ENCODE data around the gene GATA2. TPM values are rescaled to one million over a fixed set of nuclear protein-coding genes. Genes with fewer than 3 reads are reported as not detected.

GATA2 gene
- total and polyA plus RNA-seq, 9 donors: 2.1 to 4.5 (median 3.0) TPM

DNA sequence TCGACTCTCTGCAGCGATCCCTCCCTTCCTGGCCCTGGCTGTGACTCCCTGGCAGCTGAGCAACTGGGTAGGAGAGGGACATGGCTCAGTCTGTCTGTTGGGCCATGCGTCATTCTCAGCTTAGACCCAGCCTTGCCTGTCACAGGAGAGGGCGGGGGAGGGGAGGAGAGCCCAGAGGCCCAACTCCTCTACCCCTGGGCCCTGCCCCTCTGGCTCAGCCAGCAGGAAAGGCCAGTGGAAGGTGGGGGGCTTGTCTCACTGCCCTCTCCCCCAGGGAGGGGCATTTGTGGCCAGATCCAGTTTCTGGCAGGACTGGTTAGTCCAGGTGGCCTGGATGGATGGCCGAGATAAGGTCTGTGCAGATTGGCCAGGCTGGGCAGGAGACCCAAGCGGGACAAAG, 57.9 kb downstream of the GATA2 start:
- 69% methylated on average over 6 of the region's 6 CpGs for WGBS (ENCODE audit: insufficient coverage)
- Histone ChIP-seq H3K27me3 (ENCODE audit: control insufficient read depth, insufficient read depth, low read length) (peaks cover 62% of the 10 kb centered on the region), H3K9me3 (replicated peaks; ENCODE audit: control insufficient read depth, low read depth, low read length) (no peaks in the 10 kb centered on the region), H3K4me3 (ENCODE audit: low read length) (no peak overlapping the region), H3K27ac (ENCODE audit: low read length) (no peak overlapping the region), H3K36me3 (ENCODE audit: control insufficient read depth, insufficient read depth, low read length) (no peaks in the 10 kb centered on the region), H3K4me1 (ENCODE audit: control insufficient read depth, insufficient read depth, low read length) (peaks cover 13% of the 10 kb centered on the region)
- DNase-seq: no peak

DNA sequence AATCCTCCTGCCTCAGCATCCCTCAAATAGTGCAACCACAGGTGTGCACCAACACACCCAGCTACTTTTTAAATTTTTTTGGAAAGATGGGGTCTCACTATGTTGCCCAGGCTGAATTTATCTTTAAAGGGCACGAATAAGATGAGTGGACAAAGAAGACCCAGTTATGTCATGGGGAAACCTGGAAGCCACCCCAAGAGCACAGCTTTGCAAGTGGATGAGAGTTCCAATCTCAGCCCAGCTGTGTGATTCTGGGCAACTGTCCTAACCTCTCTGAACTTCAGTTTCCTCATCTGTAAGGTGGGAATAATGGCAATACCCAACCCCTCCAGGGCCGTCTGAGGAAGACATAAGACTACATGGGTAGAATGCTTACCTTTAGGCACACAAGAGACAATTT, 58.5 kb downstream of the GATA2 start:
- no peak overlapping the region for H3K27ac ChIP-seq (ENCODE audit: low read length)
- no peaks in the 10 kb centered on the region for H3K36me3 ChIP-seq (ENCODE audit: control insufficient read depth, insufficient read depth, low read length)
- H3K27me3 ChIP-seq (ENCODE audit: control insufficient read depth, insufficient read depth, low read length): peaks cover 67% of the 10 kb centered on the region
- no peaks in the 10 kb centered on the region for H3K9me3 ChIP-seq (replicated peaks; ENCODE audit: control insufficient read depth, low read depth, low read length)
- H3K4me3 ChIP-seq (ENCODE audit: low read length): no peak overlapping the region
- 80% methylated on average over 1 of the region's 2 CpGs for WGBS (ENCODE audit: insufficient coverage)
- no peak for DNase-seq
- H3K4me1 ChIP-seq (ENCODE audit: control insufficient read depth, insufficient read depth, low read length): peaks cover 13% of the 10 kb centered on the region

DNA sequence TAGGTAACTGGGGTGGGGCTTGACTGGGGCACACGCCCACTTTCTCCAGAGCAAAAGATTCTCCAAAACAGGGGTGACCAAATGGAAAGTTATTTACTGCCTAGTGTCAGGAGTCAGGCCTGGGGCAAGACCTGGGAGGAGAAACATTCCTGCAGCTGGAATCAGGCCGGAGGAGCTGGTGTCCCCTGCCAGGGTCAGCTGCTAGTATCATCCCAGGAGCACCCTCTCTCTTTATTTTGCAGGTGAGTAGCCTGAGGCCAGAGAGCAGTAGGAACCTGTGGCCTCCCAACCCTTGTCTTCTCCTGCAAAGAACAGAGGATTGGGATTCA, 59.2 kb downstream of the GATA2 start:
- DNase-seq: no peak
- no peak overlapping the region for H3K27ac ChIP-seq (ENCODE audit: low read length)
- H3K36me3 ChIP-seq (ENCODE audit: control insufficient read depth, insufficient read depth, low read length): no peaks in the 10 kb centered on the region
- H3K9me3 ChIP-seq (replicated peaks; ENCODE audit: control insufficient read depth, low read depth, low read length): no peaks in the 10 kb centered on the region
- H3K4me1 ChIP-seq (ENCODE audit: control insufficient read depth, insufficient read depth, low read length): peaks cover 13% of the 10 kb centered on the region
- peaks cover 67% of the 10 kb centered on the region for H3K27me3 ChIP-seq (ENCODE audit: control insufficient read depth, insufficient read depth, low read length)
- WGBS (ENCODE audit: insufficient coverage): 50% methylated on average over 1 of the region's 2 CpGs
- H3K4me3 ChIP-seq (ENCODE audit: low read length): no peak overlapping the region

DNA sequence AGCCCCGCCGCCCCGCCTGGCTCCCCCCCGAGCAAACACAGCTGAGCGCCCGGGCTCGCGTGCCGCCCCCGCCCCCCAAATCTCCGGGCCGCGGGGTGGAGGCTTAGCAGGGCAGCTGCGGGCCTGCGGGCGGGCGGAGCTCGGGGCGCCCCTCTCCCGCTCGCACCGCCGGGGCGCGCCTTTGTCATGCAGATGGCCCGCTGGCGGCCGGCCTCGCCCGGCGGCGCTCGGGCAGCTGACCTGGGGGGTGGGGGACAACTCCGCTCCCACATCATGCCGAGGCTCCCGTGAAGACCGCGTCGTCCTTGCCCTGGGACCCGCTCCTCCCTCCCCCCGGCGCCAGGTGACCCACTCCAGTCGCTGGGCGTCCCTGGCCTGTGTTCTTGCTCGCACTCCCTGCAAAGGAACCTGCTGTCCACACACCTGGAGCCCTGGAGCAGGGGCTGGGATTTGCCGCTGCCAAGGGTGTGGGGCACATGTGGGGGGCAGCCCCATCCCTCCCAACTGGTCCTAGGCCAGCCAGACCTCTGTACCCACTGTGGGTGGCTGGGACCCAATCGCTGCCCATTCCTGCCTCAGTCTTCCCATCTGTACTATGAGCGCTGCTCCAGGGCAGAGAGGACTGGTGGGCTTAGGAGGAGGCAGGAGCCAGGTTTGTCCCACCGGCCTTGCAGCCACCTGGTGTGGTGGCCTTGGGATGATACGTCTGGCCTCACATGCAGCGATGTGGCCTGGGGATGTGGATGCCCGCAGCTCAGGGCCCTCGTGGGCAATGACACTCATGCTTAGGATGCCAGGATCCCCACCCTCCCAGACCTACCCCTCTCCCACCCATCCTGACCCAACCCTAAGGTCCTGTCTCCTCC, 59.8 kb downstream of the GATA2 start:
- Histone ChIP-seq H3K4me3 (ENCODE audit: low read length) (peak overlapping the region; percentile 10), H3K27ac (ENCODE audit: low read length) (no peak overlapping the region), H3K9me3 (replicated peaks; ENCODE audit: control insufficient read depth, low read depth, low read length) (no peaks in the 10 kb centered on the region), H3K4me1 (ENCODE audit: control insufficient read depth, insufficient read depth, low read length) (peaks cover 13% of the 10 kb centered on the region), H3K36me3 (ENCODE audit: control insufficient read depth, insufficient read depth, low read length) (no peaks in the 10 kb centered on the region), H3K27me3 (ENCODE audit: control insufficient read depth, insufficient read depth, low read length) (peaks cover 70% of the 10 kb centered on the region)
- WGBS (ENCODE audit: insufficient coverage): 5% methylated on average over 44 of the region's 53 CpGs
- no peak for DNase-seq

DNA sequence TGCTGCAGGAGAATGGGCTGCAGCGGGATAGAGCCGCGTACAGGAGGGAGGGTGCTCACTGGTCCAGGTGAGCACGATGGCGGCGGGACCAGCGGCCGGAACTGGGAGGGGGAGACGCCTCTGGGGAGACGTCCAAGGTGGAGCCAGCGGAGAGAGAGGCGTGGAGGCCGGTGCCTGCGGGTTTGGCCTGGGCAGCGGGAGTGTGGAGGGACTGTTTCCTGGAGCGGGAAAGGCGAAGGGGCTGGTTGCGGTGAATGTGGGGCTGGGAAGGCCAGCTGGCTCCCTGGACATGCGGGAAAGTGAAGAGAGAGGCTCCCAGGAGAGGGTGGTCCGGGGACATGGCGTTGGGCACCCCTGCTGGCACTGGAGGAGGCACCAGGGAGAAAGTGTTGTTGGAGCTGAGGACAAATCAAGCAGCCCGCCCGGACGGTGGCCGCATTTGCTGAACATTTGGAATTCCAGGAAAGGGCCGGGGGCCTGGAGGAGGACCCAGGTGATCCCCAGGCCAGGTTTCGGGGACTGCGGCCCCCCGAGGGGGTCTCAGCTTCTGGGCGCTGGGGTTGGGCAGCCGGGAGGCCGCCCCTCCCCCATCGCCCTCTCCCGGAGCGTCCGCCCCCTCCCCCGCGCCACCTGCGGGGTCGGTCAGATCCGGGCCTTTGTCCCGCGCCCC, 60.6 kb downstream of the GATA2 start:
- WGBS (ENCODE audit: insufficient coverage): 5% methylated on average over 31 of the region's 43 CpGs

DNA sequence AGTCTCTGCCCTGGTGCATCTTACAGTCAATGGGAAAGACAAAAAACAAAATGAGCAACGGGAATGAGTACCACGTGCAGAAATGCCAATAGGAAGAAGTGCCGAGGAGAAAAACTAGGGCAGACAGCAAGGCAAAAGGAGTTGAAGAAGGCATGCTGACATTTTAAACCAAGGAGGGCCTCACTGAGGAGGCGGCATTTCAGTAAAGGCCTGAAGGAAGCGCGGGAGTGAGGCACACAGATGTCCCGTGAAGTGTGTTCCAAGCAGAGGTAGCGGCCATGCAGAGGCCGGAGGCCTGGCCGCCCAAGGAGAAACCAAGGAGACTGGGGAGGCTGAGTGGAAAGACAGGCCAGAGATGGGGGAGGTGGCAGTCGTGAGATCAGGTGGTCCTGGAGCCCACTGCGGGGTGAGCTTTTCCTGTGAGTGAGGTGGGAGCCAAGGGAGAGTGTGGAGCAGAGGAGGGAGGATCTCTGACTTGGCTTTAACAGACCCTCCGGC, 61.1 kb downstream of the GATA2 start:
- WGBS (ENCODE audit: insufficient coverage): 35% methylated on average over 13 of the region's 13 CpGs

More for the DNA sequence above, 60.6 kb downstream of the GATA2 start:
- no peak overlapping the region for H3K27ac ChIP-seq (ENCODE audit: low read length)
- DNase-seq: no peak
- H3K9me3 ChIP-seq (replicated peaks; ENCODE audit: control insufficient read depth, low read depth, low read length): no peaks in the 10 kb centered on the region
- H3K36me3 ChIP-seq (ENCODE audit: control insufficient read depth, insufficient read depth, low read length): no peaks in the 10 kb centered on the region
- H3K4me1 ChIP-seq (ENCODE audit: control insufficient read depth, insufficient read depth, low read length): peaks cover 13% of the 10 kb centered on the region
- peak overlapping the region; percentile 10 for H3K4me3 ChIP-seq (ENCODE audit: low read length)
- H3K27me3 ChIP-seq (ENCODE audit: control insufficient read depth, insufficient read depth, low read length): peaks cover 72% of the 10 kb centered on the region

DNA sequence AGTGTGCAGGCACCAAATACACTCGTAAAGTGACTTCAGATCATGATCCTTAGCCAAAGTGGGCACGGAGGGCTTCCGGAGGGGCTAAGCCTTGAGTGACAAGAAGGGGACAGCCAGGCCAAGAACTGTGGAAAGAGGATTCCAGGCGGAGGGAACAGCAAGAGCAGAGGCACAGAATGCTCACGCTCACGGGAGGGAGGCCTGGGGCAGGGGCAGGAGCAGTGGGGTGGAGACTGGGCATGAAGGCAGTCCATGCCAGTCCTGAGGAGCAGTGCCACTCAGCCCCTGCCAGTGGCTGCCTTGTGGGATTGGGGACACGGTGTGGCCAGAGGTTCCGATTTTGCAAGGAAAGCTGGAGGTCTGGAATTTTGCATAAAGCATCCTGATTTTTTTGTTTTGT, 62.3 kb downstream of the GATA2 start:
- Histone ChIP-seq H3K9me3 (replicated peaks; ENCODE audit: control insufficient read depth, low read depth, low read length) (no peaks in the 10 kb centered on the region), H3K4me3 (ENCODE audit: low read length) (no peak overlapping the region), H3K27me3 (ENCODE audit: control insufficient read depth, insufficient read depth, low read length) (peaks cover 76% of the 10 kb centered on the region), H3K4me1 (ENCODE audit: control insufficient read depth, insufficient read depth, low read length) (peaks cover 20% of the 10 kb centered on the region), H3K36me3 (ENCODE audit: control insufficient read depth, insufficient read depth, low read length) (no peaks in the 10 kb centered on the region), H3K27ac (ENCODE audit: low read length) (no peak overlapping the region)
- DNase-seq: no peak
- 55% methylated on average over 8 of the region's 8 CpGs for WGBS (ENCODE audit: insufficient coverage)

More for the DNA sequence above, 61.1 kb downstream of the GATA2 start:
- Histone ChIP-seq H3K36me3 (ENCODE audit: control insufficient read depth, insufficient read depth, low read length) (no peaks in the 10 kb centered on the region), H3K4me1 (ENCODE audit: control insufficient read depth, insufficient read depth, low read length) (peaks cover 13% of the 10 kb centered on the region), H3K9me3 (replicated peaks; ENCODE audit: control insufficient read depth, low read depth, low read length) (no peaks in the 10 kb centered on the region), H3K4me3 (ENCODE audit: low read length) (no peak overlapping the region), H3K27ac (ENCODE audit: low read length) (no peak overlapping the region), H3K27me3 (ENCODE audit: control insufficient read depth, insufficient read depth, low read length) (peaks cover 75% of the 10 kb centered on the region)
- DNase-seq: no peak

DNA sequence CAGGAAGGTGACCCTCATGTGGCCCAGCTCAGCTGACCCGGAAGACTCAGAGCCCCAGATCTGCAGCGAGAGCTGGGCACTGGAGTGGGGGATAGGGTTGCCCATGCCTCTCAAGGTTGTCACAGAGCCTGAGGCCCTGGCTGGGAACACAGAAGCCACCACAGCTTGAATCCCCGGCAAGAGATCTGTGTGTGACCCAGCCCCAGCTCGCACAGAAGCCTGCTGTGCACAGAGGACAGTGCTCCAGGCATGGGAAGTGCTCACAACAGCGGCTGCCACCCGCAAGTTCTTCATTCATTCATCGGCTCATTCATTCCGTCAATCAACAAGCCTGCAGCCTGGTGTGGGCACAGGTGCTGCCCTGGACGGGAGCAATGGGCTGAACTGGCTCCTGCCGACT, 62.7 kb downstream of the GATA2 start:
- H3K27ac ChIP-seq (ENCODE audit: low read length): no peak overlapping the region
- WGBS (ENCODE audit: insufficient coverage): 68% methylated on average over 10 of the region's 10 CpGs
- H3K27me3 ChIP-seq (ENCODE audit: control insufficient read depth, insufficient read depth, low read length): peaks cover 77% of the 10 kb centered on the region
- DNase-seq: no peak
- no peak overlapping the region for H3K4me3 ChIP-seq (ENCODE audit: low read length)
- peaks cover 20% of the 10 kb centered on the region for H3K4me1 ChIP-seq (ENCODE audit: control insufficient read depth, insufficient read depth, low read length)
- no peaks in the 10 kb centered on the region for H3K9me3 ChIP-seq (replicated peaks; ENCODE audit: control insufficient read depth, low read depth, low read length)
- no peaks in the 10 kb centered on the region for H3K36me3 ChIP-seq (ENCODE audit: control insufficient read depth, insufficient read depth, low read length)

DNA sequence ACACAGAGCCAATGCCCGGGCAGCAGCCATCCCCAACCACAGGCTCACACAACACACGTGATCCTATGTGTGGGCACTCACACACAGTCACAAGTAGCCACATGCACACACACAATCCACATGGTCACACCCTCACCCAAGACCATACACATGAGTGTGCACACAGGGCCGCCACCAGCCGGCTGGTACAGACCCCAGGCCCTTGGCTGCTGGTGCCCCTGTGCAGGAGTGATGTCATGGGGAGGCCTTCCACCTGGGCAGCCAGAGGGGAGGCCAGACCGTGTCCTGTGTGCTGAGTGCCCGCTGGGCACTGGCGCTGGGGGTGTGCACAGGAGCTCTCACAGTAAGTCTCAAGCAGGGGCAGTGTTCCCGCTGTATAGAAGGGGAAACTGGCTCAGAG, 63.2 kb downstream of the GATA2 start:
- WGBS (ENCODE audit: insufficient coverage): 86% methylated on average over 8 of the region's 8 CpGs
- no peak for DNase-seq
- peaks cover 74% of the 10 kb centered on the region for H3K27me3 ChIP-seq (ENCODE audit: control insufficient read depth, insufficient read depth, low read length)

More for the DNA sequence above, 63.2 kb downstream of the GATA2 start:
- Histone ChIP-seq H3K4me1 (ENCODE audit: control insufficient read depth, insufficient read depth, low read length) (peaks cover 20% of the 10 kb centered on the region), H3K9me3 (replicated peaks; ENCODE audit: control insufficient read depth, low read depth, low read length) (no peaks in the 10 kb centered on the region), H3K36me3 (ENCODE audit: control insufficient read depth, insufficient read depth, low read length) (no peaks in the 10 kb centered on the region), H3K4me3 (ENCODE audit: low read length) (no peak overlapping the region), H3K27ac (ENCODE audit: low read length) (no peak overlapping the region)

Measured in muscle of leg (tissue), 11 donors.